GM21423 (cell line): ENCODE data around the gene UROD.
A peak's percentile ranks its signal among the peaks of the same experiment; 100 is the strongest.
"Not testable (repeated sequence)": the region's sequence is repeated elsewhere in the genome, so short reads cannot be mapped to it uniquely, and the experiment has no call there.

Experiments used
- ATAC-seq: cut with Tn5 transposase; IDR thresholded peaks from one replicate; pipeline ENCODE4 v1.9.1; 2021; ENCODE audit warnings: mild to moderate bottlenecking, moderate library complexity; ENCODE audit not compliant: unreplicated experiment

The UROD gene

DNA sequence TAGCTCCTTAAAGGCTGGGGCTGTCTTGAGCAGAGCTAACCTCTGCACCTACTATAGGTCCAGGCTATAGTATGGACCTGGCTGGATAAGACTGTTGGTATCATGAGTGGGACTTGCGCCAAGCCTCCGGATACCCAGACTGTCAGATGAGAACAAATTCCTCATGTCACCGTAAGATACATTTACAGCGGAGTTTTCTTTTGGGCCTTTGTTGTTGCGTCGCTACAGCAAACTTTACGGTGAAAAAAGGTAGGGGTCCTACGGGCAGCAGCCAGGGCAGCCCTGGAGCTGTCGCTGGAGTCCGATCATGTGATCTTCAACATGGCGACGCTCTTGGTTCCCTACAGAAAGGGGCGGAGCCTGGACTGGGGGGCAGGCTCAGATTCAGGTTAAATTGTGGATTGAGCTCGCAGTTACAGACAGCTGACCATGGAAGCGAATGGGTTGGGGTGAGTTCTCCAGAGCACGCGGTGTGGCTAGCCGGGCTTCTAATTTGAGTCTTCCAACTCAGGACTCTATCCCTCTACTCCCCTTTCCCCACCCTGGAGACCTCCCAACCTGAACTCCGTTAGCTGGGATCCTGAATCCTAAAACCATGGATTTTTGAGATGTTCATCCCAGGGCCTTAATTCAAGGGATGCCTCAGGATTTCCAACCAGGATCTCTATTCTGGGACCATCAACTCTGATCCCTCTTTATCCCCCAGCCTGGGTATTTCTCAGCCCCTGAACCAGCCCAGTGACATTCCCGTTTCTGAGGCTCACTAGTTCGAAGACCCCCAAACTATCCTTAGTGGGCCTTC is at the start of gene UROD:
Gene UROD (plus strand): TSS at position 418 of the 802 bp plus-strand sequence. CDS start 12 bp downstream, at position 430.
- peak; percentile 73 for ATAC-seq

- ATAC-seq: no peak
Observed at GRCh38 chr1:44962729-44963128, 49.3 kb upstream of the UROD start.

GRCh38 chr1:44964396-44964795 is 47.7 kb upstream of the UROD start:
- no peak for ATAC-seq

DNA sequence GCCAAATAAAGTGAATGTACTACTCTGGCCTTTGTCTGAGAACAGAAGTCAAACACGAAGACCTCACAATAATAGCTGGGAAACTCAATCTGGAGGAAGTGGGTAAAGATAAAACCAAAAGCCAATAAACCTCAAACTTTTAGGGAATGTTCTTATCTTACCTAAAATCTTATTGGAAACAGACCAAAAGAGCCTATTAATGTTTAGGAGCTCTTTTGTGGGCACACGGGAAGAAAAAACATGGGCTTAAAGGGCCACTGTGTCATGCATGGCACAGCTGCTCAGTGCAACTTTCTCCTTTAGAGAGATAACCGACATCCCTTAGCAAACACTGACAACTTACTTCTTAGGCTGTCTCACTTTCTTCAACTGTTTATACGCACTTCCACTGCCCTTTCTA is 41.7 kb upstream of the UROD start:
- ATAC-seq: no peak

DNA sequence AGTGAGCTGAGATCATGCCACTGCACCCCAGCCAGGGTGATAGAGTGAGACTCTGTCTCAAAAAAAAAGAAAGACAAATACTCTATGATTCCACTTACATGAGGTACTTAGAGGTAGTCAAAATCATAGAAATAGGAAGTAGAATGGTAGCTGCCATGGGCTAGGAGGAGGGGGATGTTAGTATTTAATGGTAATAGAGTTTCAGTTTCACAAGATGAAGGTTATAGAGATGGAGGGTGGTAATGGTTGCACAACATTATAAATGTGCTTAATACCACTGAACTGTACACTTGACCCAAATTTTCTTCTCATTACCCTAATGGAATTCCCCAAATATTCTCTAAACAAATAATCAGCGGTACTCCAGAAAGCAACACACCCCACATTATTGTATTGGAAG is 38.4 kb upstream of the UROD start:
- no peak for ATAC-seq

- ATAC-seq: no peak
Observed at GRCh38 chr1:44976252-44976651, 35.8 kb upstream of the UROD start.

DNA sequence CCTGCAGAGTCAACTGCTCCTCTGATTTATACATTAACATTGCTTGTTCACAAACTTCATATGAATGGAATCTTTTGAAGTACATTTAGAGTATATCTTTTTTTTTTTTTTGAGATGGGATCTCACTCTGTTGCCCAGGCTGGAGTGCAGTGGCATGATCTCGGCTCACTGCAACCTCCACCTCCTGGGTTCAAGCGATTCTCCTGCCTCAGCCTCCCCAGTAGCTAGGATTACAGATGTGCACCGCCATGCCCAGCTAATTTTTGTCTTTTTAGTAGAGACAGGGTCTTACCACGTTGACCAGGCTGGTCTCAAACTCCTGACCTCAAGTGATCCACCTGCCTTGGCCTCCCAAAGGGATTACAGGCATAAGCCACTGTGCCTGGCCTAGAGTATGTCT is 34.7 kb upstream of the UROD start:
- ATAC-seq: not testable (repeated sequence)

GRCh38 chr1:44985747-44986359 is 26.2 kb upstream of the UROD start:
- ATAC-seq: no peak

- no peak for ATAC-seq
Observed at GRCh38 chr1:44988531-44989156, 23.4 kb upstream of the UROD start.

DNA sequence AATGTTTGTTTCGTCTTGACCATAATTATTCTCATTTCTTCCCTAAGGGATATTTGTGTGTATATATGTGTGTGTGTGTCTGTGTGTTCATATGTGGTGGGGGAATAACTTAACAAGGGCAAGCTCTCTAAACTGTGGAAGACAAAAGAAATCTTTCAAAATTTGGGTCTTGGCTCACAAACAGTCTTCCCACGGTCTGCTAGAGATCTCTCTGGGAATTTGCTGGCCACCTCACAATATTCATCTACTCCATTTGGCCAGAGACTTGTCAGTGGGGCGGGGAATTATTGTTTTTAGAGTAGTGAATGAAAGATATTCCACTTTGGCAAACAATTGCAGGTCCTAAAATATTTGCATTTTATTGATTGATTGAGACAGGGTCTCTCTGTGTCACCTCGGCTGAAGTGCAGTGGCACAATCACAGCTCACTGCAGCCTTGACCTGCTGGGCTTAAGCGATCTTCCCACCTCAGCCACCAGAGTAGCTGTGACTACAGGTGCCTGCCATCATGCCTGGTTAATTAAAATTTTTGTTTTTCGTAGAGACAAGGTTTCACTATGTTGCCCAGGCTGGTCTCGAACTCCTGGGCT is 17.6 kb upstream of the UROD start:
- ATAC-seq: no peak

DNA sequence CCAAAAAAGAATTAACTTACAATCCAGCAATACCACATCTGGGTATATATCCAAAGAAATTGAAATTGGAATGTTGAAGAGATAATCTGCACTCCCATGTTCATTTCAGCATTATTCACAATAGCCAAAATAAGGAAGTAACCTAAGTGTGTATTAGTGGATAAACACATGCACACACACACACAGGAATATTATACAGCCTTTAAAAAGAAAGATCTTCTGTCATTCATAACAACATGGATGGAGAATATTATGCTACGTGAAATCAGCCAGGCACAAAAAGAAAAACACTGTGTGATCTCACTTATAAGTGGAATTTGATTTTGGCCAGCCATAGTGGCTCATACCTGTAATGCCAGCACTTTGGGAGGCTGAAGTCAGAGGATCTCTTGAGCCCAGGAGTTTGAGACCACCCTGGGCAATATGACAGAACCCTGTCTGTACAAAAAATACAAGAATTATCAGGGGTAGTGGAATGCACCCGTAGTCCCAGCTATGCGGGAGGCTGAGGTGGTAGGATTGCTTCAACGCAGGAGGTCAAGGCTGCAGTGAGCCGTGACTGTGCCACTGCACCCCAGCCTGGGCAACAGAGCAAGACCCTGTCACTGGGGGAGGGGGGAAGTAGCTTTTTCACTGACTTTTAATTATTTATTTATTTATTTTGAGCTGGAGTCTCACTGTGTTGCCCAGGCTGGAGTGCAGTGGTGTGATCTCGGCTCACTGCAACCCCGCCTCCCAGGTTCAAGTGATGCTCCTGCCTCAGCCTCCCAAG is 16.4 kb upstream of the UROD start:
- no peak for ATAC-seq

- no peak for ATAC-seq
Observed at GRCh38 chr1:44999232-44999631, 12.8 kb upstream of the UROD start.

DNA sequence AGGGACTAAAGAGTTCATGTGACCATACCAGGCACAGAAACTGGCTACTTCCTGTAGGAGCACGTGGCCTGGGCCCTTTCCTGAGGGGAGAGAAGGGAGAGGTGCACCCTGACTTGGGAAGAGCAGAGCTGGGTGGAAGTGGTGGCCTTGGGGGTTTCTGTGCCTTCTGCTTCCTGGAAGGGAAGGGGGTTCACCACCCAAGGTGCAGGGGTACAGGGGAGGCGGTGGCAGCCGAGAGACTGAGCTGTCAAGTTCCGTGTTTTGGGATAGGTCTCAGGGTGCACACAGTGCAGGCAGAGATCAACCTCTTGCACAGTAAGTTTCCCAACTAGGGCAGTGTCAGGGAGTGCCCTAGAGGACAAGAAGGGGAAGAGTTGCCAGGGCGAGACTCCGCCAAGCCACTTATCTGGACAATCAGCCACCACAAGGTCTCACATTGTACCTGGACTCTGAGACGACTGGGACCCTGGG is 11.0 kb upstream of the UROD start:
- ATAC-seq: no peak

DNA sequence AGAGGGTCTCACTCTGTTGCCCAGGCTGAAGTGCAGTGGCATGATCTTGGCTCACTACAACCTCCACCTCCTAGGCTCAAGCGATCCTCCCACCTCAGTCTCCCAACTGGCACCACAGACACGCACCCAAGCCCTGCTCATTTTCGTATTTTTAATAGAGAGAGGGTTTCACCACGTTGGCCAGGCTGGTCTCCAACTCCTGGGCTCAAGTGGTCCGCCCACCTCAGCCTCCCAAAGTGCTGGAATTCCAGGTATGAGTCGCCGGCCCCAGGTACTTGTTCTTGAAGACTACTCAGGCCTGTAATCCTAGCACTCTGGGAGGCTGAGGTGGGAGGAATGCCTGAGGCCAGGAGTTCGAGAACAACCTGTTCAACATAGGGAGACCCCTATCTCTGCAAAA is 10.5 kb upstream of the UROD start:
- not testable (repeated sequence) for ATAC-seq

- ATAC-seq: no peak
Observed at GRCh38 chr1:45002650-45003645, 9.1 kb upstream of the UROD start.

- no peak for ATAC-seq
Observed at GRCh38 chr1:45003741-45004140, 8.3 kb upstream of the UROD start.

- no peak for ATAC-seq
Observed at GRCh38 chr1:45004281-45004920, 7.7 kb upstream of the UROD start.

DNA sequence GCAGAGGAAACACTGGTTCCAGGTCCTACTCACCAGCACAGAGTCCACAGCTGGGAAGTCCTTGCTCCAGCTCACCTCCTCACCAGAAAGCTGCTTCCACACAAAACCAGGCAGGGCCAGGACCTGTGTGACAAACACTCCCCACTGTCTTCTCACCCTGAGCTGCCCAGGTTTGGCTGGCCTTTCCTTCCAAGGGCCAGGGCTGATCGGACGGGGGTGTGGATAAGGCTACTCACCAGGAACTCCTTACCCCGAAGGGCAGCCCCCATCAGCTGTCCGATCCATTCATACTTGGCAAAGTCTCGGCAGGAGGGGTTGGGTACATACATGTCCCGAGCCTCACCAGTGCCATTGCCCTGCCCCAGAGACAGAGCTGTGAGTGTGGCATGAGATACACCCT is 6.3 kb upstream of the UROD start:
- ATAC-seq: no peak

- ATAC-seq: no peak
Observed at GRCh38 chr1:45007311-45007710, 4.7 kb upstream of the UROD start.
